Right kidney (tissue), 1 donor: Measurements from ENCODE around the gene PDGFB.
A peak's percentile ranks its signal among the peaks of the same experiment; 100 is the strongest.

Experiments
- DNase-seq: peaks from one replicate; pipeline ENCODE4 v3.0.0-alpha.2; 2016

The PDGFB gene

DNA sequence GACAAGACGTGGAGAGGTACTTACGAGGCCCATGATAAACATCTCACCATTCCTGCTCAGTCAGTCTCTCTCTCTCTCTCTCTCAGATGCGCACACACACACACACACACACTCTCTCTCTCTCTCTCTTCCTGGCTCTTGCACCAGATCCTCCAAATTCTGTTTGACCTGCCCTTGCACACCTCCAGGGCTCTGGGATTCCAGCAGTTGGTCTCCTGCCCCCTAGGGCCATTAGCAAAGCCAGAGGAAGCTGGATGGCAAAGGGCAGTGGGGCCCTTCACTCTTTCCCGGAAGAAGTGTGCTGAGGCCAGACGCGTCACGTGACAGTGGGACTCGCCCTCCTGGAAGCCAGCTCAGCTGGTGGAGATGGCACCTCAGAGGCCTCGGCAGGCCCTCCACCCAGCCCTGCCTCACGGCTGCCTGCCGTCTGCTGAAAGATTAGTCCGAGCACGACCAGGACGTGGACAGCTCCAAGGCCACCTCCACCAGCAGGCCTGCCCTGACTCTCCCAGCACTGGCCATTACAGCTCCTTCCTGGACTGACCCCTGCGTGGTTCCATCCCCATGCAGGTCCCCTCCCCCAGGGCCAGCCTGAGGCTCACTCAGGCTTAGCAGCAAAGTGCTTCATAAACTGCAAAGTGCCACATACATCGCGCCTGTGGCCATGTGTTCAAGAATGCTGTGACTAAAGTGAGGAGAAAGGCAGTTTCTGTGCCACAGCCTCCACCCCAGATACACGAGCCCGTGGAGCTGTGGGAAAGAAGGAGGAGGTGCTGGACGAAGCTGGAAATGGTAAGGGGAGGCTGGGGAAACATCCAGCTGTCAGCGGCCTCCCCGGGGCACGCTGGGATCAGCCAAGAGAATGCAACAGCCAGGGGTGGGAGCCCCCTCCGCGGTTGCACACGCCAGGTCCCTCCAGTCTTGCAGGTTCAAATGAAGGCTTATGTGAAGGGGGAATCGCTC lies 3.7 kb downstream of the PDGFB start:
- DNase-seq, result peak; percentile 69

DNA sequence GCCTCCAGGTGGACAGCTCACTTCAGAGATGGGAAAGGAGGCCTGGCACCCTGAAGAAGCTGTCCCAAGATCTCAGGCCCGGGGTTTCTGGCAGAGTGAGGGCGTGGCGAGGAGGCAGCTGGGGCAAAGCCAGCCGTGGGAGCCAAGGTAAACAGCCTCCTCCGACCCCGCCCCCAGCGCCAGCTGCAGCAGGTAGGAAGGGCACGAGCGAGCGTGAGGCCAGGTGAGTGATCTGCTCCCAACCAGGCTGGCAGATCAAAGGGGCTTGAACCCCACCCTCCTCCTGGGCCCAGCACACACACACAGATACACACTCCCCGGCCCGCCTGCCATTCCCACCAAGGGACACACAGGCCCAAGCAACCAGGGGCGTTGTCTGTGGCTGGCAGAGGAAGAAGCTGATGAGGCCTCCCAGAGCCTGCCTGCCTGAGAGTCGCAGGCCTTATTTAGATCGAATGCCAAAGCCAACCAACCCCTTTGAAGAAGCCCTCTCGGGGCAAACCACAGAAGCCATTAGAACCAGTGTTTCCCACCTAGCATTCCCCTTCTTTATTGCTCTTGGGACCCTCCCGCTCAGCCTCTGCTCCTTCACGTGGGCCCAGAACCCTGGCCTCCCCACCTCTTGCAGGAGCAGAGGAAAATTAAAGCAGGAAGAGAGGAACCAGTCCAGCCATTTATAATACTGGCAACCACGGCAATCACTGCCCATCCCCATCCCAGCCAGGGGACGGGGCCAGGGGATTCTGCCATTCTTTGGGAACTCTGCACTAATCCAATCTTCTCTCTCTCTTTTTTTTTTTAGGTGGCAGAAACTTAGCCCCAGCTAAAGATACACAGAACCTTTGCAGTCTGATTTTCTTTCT lies 5.0 kb downstream of the PDGFB start:
- no peak for DNase-seq

GRCh38 chr22:39238966-39239505 lies 5.7 kb downstream of the PDGFB start:
- no peak for DNase-seq

DNA sequence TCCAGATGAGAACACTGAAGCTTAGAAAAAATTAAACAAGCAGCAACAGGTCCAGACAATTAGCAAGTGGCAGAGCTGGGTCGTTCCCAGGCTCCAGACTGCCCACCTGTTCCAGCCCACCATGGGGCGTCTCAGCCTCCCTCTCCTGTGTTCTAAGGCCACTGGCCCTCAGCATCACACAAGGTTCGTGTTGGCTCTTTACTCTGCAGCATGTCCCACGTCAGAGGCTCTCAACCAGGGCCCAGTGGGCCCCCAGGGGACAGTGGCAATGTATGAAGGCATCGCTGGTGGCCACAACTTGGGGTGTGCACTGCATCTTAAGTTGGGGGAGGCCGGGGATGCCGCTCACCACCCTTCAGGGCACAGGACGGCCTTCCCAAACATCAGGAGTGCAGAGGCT lies 6.2 kb downstream of the PDGFB start:
- no peak for DNase-seq

GRCh38 chr22:39238101-39238466 lies 6.7 kb downstream of the PDGFB start:
- DNase-seq, result no peak

DNA sequence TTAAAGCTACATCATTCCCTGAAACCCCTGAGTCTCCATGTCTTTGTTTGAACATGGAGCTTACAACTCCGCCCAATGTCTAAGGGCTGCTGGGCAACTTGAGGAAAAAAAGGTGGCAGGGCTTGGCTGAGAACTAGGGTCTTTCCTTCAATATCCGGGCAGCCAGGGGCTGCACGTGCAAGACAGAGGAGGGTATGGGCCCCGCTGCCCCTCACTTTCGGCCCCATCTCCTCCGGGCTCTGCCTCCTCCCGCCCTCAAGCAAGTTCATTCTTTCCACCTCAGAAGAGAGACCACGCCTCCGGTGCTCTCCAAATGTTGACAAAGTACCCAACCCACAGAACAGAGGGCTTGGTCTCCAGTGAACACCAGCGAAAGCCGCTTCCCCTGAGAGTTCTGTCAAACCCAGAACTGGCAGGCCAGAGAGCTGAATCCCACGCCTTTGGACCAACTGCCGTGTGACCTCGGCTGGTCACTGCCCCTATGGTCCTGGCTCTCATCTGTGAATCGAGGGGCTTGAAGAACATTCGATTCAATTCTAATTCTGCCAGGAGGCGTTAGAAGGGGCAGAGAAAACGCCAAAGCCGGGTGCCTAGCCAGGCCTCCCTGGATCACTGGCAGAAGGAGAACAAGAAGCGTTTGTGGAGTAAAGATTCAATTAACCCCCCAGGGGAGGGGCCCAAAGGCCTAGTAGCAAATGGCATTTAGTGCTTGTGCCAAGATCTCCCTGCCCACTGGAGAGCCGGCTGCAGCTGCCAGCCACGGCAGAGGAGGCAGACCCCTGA lies 7.3 kb downstream of the PDGFB start:
- DNase-seq, result no peak

- DNase-seq, result no peak
These were observed 8.2 kb downstream of the PDGFB start for GRCh38 chr22:39236321-39237317.

DNA sequence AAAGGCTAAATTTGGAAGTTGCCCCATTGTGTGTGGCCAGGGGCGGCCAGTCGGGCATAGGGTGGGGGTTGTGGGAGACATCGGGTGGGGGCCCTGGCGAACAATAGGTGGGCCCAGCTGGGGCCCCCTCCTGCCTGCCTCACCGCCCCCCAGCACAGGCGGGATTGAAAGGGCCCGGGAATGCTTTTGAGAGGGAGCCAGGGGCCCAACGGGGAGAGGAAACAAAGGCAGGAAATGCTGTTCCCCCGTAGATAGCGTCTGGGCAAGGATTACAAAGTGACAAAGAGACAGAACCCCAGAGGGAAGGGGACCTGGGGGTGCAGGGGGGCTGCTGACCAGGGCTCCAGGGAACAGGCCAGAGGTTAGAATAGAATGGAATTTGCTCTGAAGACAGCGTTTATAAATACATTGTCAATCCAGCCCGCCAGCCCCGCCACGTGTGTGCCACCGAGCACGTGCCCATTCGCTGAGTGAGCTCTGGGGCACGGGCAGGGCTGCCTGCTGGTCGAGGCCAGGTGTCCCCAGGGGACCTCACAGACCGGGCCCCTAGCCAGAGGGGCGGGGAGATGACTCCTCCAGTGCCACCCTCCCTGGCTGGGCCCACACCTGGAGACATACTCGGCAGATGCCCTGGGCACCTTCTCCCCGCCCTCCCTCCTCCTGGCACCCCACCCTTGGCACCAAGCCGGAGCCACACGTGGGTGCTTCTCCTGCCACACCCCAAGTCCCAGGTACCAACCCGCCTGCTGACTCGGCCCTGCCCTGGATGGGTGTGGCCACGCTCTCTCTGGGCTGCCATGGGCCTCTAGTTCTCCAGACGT lies 9.7 kb downstream of the PDGFB start:
- no peak for DNase-seq

- no peak for DNase-seq
These were observed 10.4 kb downstream of the PDGFB start for GRCh38 chr22:39234472-39234787.

GRCh38 chr22:39233710-39234471 lies 10.9 kb downstream of the PDGFB start:
- no peak for DNase-seq

DNA sequence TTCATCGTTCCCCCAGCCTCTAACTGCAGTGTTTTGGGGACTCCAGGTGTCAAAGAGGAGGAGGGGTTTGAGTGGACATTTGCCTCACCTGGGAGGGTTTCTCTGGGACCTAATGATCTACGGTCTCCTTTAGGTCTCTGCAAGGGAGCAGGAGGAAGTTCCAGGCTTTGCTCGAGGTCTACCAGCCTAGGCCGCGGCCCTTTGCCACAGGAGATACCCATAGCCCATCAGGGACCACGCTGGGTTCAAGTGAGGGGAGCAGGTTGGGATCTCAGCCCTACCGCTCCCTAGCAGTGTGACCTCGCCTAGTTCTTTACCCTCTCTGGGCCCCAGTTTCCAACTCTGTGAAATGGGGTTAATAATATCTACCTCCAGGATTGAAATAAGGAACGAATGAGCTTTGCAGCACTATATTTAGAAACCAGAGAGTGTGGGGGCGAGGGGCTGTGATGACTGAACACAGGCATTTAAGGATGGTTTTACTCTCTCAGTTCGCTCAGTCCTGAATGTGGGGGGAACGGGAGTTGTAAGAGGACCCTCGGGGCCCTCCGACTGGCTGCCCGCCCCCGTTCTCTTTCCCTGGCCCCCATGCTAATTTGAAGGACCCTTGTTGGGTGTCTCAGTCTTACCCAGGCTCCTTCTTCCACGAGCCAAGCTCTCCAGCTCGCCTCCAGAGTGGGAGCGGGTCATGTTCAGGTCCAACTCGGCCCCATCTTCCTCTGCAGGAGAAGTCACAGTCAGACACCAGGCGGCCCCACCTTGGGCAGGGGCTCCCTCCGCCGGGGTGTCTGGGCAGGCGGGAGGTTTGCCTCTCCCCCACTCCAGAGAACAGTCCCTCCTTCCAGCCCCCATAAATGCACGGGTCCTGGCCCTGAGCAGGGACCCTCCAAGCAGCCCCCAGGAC lies 11.7 kb downstream of the PDGFB start:
- DNase-seq, result no peak

DNA sequence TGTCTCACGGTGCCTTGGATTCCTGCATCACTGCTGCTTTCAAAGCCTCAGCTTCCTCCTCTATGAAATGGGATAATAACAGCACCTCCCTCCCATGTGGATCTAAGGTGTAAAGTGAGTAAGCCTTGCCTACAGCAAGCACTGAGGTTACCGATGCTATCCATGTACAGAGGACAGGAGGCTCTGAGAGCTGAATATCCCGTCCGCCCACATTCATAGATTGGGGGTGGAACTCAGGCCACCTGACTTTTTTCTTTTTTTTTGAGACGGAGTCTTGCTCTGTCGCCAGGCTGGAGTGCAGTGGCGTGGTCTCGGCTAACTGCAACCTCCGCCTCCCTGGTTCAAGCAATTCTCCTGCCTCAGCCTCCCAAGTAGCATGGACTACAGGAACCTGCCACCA lies 12.5 kb downstream of the PDGFB start:
- DNase-seq, result no peak

DNA sequence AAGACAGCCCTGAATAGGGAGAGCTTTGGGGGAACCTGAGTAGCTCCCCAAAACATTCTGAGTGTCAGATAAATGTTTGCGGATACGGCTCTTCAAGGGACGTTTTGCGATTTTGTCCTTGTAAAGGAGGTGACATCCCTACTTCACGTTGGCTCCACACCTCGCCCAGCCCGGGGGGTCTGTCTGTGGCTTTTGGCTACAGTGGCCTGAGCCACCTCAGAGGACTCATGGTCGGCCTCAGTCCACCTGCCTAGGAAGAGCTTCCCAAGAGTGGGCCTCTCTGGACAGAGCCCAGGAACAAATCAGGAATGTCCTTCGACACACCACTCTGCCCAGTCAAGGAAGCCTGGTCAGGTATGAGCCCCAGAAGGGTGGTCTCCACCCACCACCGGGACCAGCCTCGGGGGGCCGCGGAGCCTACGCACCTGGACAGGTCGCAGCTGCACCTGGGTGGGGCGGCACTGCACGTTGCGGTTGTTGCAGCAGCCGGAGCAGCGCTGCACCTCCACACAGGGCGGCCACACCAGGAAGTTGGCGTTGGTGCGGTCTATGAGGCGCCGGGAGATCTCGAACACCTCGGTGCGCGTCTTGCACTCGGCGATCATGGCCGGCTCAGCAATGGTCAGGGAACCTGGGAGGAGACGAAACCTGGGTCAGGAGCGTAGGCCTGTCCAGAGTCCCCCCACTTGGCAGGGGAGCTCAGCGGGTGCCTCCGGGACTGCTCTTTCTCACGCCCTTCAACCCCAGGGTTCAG lies 13.4 kb downstream of the PDGFB start:
- DNase-seq, result no peak

- DNase-seq, result no peak
These were observed 14.3 kb downstream of the PDGFB start for GRCh38 chr22:39230261-39231196.

DNA sequence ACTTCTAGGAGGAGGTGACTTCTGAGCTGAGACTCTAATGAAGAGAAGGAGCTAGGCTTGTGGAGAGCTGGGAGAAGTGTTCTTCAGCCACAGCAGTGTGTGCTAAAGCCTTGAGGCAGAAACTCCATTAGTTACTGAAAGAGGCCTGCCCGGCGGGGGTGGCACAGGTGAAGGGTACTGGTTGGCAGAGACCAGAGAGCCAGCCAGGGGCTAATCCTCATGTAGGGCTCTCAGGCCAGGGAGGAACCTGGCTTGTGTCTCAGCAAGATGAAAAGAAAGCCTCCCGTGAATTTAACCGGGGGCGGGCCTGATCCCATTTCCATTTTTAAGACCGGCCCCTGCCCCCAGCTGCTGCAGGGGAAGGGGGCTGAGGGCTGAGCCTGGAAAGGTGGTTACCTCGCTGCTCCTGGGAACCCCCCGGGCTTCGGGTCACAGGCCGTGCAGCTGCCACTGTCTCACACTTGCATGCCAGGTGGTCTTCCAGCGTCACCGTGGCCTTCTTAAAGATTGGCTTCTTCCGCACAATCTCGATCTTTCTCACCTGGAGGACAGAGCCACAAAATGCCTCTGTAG lies 15.0 kb downstream of the PDGFB start:
- DNase-seq, result no peak

GRCh38 chr22:39229075-39229474 lies 15.7 kb downstream of the PDGFB start:
- DNase-seq, result no peak
